ENCODE data around the gene TPD52L1.

DNA sequence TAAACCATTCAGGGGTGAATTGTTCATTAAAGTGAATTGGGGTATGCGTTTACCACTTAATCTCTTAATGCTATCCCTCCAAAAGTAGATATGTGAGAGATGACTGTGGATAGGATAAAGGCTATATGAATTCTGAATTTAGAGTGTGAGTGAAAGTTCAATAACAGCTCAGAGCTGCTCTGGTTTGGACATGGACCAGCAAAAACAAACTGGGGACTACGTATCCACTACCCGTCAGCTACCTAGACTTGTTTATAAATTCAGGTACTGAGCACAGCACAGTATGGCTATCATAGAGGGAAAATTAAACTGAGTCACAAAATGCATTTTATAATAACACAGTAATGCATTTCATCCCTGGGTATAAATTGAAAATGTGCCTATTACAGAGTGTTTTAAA is 103.8 kb downstream of the TPD52L1 start:
- TF ChIP-seq, protein P1, sequence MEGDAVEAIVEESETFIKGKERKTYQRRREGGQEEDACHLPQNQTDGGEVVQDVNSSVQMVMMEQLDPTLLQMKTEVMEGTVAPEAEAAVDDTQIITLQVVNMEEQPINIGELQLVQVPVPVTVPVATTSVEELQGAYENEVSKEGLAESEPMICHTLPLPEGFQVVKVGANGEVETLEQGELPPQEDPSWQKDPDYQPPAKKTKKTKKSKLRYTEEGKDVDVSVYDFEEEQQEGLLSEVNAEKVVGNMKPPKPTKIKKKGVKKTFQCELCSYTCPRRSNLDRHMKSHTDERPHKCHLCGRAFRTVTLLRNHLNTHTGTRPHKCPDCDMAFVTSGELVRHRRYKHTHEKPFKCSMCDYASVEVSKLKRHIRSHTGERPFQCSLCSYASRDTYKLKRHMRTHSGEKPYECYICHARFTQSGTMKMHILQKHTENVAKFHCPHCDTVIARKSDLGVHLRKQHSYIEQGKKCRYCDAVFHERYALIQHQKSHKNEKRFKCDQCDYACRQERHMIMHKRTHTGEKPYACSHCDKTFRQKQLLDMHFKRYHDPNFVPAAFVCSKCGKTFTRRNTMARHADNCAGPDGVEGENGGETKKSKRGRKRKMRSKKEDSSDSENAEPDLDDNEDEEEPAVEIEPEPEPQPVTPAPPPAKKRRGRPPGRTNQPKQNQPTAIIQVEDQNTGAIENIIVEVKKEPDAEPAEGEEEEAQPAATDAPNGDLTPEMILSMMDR (IDR thresholded peaks at IDR 0.05) = no peak
- no peak for TF ChIP-seq POLR2A (IDR thresholded peaks at IDR 0.05)

All from testis (tissue), 2 donors.